GM19351 (cell line): ENCODE results near the gene TUT4.

ENCODE experiments used
- ATAC-seq: cut with Tn5 transposase; IDR thresholded peaks from one replicate; pipeline ENCODE4 v1.9.1; 2021; ENCODE audit warnings: mild to moderate bottlenecking, moderate library complexity; ENCODE audit not compliant: unreplicated experiment

TUT4 gene

DNA sequence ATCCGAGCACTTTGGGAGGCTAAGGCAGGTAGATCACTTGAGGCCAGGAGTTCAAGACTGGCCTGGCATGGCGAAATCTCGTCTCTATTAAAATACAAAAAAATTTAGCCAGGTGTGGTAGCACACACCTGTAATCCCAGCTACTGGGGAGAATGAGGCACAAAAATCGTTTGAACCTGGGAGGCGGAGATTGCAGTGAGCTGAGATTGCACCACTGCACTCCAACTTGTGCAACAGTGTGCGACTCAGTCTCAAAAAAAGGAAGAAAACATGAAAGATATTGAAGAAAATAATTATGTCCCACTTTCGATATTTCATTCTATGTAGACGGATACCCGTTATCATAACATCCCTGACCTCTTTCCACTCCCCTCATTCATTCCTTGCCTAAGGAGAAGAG is 19.2 kb downstream of the TUT4 start:
- ATAC-seq = no peak

- no peak for ATAC-seq
Measured at GRCh38 chr1:52532731-52533327, 20.1 kb downstream of the TUT4 start.

GRCh38 chr1:52532247-52532646 is 20.6 kb downstream of the TUT4 start:
- no peak for ATAC-seq

GRCh38 chr1:52531249-52531872 is 21.5 kb downstream of the TUT4 start:
- ATAC-seq = no peak

DNA sequence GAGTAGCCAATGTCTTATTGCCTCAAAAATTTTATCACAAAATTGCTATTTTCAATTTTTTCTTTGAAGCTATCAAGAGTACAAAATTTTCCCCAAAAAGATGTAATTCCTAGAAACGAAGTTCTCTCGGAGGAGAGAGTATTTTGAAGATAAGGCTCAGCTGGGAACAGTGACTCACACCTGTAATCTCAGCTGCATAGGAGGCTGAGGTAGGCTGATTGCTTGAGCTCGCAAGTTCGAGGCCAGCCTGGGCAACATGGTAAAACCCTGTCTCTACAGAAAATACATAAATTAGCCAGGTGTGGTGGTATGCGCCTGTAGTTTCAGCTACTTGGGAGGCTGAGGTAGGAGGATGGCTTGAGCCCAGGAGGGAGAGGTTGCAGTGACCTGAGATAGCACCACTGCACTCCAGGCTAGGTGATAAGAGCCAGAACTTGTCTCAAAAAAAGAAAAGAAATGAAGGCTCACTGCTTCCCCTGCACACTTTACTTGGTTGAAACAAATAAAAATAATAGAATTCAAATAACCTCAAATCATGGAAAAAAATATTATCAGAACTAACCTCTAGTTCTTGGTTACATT is 22.2 kb downstream of the TUT4 start:
- no peak for ATAC-seq

- ATAC-seq = no peak
Measured at GRCh38 chr1:52523376-52523775, 29.5 kb downstream of the TUT4 start.

GRCh38 chr1:52520148-52520547 is 32.7 kb downstream of the TUT4 start:
- peak; percentile 62 for ATAC-seq

DNA sequence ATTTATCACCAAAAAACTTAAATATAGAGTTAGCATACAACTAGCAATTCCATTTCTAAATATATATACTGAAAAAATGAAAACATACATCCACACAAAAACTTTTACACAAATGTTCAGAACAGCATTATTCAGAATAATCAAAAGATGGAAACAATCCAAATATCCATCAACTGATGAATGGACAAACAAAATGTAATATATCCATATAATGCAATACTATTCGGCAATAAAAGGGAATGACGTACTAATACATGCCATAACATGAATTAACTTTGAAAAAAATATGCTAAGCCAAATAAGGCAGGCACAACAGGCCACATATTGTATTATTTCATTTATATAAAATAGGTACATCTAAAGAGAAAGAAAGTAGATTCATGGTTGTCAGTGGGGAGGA is 33.9 kb downstream of the TUT4 start:
- no peak for ATAC-seq

- ATAC-seq = no peak
Measured at GRCh38 chr1:52511851-52512615, 40.9 kb downstream of the TUT4 start.

- no peak for ATAC-seq
Measured at GRCh38 chr1:52511439-52511838, 41.5 kb downstream of the TUT4 start.

GRCh38 chr1:52506920-52507546 is 45.9 kb downstream of the TUT4 start:
- ATAC-seq = no peak

DNA sequence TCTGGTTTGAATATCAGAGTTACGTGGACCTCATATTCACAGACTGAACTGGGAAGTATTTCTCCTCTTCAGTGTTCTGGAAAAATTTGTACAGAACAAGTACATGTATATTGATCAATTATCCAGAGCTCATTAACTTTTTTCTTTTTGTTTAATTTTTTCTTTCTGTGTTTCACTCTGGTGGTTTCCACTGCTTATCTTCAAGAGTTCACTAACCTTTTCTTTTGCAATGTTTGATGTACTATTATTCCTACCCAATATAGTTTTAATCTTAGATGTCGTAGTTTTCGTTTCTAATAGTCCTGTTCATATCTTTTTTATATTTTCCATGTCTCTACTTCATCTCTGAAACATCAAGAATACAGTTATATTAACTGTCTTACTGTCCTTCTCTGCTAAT is 46.5 kb downstream of the TUT4 start:
- no peak for ATAC-seq

DNA sequence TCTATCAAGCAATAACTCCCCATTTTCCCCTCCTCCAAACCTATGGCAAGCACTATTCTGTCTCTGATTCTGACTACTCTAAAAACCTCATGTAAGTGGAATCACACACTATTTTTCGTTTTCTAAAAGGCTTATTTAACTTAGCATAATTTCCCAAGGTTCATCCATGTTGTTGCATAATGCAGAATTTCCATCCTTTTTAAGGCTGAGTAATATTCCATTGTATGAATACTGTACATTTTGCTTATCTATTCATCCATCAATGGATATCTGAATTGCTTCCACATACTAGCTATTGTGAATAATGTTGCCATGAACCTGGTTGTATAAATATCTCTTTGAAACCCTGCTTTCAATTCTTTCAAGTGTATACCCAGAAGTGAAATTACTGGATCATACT is 48.2 kb downstream of the TUT4 start:
- ATAC-seq = no peak

DNA sequence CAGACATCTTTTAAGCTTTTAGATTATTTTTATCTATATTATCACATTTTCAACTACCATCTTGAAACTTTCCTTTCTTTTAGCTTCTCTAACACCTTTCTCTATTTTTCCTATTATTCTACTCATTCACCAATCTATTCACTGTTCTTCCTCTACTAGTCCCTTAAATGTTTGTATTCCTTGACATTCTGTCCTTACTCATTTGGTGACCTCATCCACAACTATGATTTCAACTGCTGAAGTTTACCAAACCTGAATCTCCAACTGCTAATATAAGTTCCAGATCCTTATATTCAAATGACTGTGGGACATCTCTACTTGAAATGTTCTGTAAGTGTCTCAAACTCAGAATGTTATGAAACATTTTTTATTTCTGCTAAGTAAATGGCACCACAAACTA is 49.2 kb downstream of the TUT4 start:
- ATAC-seq = no peak

DNA sequence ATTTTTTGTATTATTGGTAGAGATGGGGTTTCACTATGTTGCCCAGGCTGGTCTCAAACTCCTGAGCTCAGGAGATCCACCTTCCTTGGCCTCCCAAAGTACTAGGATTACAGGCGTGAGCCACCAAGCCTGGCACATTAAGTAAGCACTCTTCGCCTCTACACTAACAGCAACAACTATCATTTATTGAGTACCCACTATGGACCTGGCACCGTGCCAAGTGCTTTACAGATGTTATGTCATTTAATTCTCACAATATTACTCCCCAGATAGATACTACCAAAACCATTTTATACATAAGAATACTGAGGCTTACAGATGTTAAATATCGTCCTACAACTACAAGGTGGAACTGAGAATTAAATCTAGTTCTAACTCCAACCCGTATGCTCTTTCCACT is 50.1 kb downstream of the TUT4 start:
- ATAC-seq = no peak

DNA sequence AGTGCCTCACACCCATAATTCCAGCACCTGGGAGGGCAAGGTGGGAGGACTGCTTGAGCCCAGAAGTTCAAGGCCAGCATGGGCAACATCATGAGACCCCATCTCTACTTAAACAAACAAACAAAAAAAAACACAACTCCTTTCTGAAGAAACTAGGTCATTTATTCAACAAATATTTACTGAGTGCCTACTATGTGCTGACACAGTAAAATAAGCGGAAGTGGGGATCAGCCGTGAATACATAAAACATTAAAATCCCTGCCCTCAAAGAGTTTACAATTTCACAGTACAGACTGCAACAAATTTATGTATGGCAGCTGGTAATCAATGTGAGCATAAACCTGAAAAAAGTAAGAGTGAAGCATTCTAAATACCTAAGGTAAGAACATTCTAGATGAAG is 65.3 kb downstream of the TUT4 start:
- no peak for ATAC-seq

DNA sequence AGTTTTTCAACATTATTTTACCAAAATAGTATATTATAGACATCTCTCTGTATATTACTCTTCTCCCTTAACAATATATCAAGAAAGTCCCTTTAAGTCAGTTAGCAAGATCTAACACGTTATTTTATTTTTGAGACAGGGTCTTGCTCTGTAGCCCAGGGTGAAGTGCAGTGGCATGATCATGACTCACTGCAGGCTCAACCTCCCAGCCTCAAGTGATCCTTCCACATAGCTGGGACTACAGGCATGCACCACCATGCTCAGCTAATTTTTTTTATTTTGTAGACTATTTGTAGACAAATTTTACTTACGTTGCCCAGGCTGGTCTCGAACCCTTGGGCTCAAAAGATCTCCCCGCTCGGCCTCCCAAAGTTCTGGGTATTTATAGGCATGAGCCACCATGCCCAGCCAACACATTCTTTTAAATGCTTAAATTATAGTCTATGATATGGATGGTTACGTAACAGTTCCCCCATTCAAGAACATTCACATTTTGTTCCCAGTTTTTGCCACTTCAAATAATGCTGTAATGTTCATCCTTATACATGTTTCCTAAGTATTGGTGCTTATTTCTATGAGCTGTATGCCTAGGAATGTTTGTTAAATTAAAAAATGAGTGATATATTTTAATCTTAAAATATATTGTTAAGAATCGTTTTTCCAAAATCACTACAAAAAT is 70.4 kb downstream of the TUT4 start:
- ATAC-seq = no peak

DNA sequence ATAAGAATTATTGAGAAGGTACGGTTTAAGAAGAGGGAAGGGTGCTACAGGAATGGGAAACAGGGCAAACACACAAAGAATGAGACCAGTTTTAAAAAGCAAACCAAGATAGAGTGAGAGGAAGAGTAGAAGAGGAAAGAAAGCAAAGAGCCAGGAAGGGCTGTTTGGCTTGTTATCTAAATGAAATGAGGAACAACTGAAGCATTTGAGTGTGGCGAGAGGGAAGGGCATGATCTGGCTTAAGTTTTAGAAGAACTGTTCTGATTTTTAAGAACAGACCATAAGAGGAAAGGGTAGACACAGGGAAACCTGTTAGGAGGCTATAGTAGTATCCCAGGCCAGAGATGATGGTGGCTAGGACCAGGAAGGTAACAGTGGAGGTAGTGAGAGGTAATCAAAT is 73.8 kb downstream of the TUT4 start:
- ATAC-seq = no peak

DNA sequence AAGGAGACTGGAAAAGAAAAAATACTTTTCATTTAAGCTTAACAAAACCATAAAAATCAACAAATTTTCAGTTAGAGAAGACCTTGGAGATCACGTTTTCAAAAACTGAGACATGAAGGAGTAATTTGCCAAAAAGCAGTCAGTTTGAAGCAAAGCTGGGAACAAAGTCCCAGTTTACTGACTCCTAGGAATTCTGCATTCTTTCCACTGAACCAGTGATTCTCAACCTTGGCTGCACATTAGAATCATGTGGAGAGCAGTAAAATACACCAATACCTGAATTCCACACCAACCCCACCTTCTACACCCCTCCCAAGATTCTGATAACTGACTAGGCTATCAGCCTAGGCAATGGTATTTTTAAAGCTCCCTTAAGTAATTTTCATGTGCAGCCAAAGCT is 75.0 kb downstream of the TUT4 start:
- no peak for ATAC-seq

DNA sequence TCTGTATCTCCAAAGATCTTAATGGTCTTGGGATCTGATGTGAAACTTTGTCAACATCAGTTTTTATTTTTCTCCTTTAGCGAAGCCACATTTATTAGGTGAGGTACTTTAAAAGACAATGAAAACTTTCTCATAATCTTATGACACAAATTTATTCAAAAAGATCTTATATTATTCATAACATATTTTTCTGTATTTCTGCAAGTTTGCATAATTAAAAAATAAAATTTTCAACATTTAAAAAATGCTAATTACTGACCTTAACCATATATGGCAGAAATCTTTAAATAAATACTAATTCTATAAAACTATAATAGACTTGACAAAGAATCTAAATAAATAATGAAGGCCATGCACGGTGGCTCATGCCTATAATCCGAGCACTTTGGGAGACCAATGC is 75.9 kb downstream of the TUT4 start:
- no peak for ATAC-seq

DNA sequence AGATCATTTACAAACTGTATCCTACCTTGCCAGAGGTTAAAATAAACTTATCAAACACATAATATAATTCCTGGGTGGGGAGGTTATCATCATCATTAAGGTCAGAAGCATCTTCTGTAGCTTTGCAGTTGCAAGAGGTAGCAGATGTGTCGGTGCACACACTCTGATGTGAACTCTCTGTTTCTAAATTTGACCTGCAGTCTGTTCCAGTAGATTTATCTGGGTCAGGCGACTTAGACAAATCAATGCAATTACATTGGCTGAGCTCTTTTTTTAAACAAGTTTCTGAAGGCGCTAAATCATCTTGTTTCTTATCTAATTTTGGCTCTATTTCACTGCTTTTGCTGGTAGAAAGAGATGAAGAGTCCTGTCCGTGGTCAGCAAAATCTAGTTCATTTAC is 78.1 kb downstream of the TUT4 start:
- no peak for ATAC-seq
